ENCODE results near the gene CFAP97D1.

DNA sequence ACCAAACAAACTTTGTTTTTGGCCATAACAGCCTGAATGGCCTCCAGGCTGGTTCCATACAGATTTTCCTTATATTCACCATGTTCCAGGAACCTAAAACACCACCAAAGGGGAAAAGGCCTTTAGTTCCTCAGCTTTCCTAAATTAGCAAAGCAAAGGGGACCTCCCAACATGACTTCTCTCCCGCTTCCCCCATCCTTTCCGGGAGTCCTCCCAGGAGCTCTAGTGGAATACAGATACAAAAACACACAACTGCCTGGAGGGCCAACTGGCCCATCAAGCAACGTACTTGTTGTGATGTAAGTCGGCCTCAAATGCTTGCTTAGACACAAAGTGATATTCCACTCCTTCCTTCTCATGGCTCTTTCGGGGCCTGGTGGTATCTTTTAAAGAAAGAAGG lies 30.6 kb downstream of the CFAP97D1 start:
- TF ChIP-seq EZH2phosphoT487 (IDR thresholded peaks at IDR 0.05; ENCODE audit: insufficient read depth, low read depth) (no peak), EZH2 (IDR thresholded peaks at IDR 0.05; ENCODE audit: insufficient read depth, poor library complexity, severe bottlenecking) (no peak)

Data from GM23248 (cell line).